SH-SY5Y (cell line): ENCODE results near the gene PLIN4.

ENCODE experiments used
- GATA2 ChIP-seq: IDR thresholded peaks from 2 replicates; pipeline ENCODE4 v1.6.1; 2011; ENCODE audit warnings: mild to moderate bottlenecking, low read depth, low read length
- GATA3 ChIP-seq: IDR thresholded peaks from 2 replicates; pipeline ENCODE4 v1.6.1; 2011; ENCODE audit warnings: low read depth, mild to moderate bottlenecking, low read length, moderate library complexity

- TF ChIP-seq GATA3, result no peak
- no peak for TF ChIP-seq GATA2
These were observed 41.1 kb downstream of the PLIN4 start for GRCh38 chr19:4477034-4477801.
